H1 (cell line): ENCODE measurements around the gene APBA2. TPM values are rescaled to one million over a fixed set of nuclear protein-coding genes. Genes with fewer than 3 reads are reported as not detected.

Source experiments
- CTCF ChIA-PET: fragments of 300-600 bp; sonication (Branson Sonifier 250); formaldehyde crosslinking; loops from one replicate; lab custom pipeline; 2021; ENCODE audit not compliant: partially characterized antibody; lab: Charles Lee
- POLR2A ChIA-PET: fragments of 300-600 bp; sonication (Branson Sonifier 250); formaldehyde crosslinking; loops from one replicate; lab custom pipeline; 2021; ENCODE audit warnings: inconsistent platforms; ENCODE audit not compliant: partially characterized antibody; lab: Charles Lee
- DNase-seq, 2 experiments: peaks; one replicate each; pipeline versions ENCODE4 v3.0.0 to v3.0.0-alpha.2; 2010 to 2022; ENCODE audit warnings: low spot score in 2 of 2, low read depth in 1 of 2, mixed read lengths in 1 of 2
- FAIRE-seq: peaks from 2 replicates; lab custom pipeline; 2011; peaks lifted over from hg19 to GRCh38; lab: Jason Lieb, UNC
- H2AFZ ChIP-seq: 2 replicates; pipeline ENCODE4 v1.8.1; 2012; ENCODE audit warnings: low read length, inconsistent platforms
- H2AK5ac ChIP-seq: 2 replicates; pipeline ENCODE4 v1.6.1; 2013; ENCODE audit warnings: low read depth, low read length
- H2BK120ac ChIP-seq: replicated peaks from 2 replicates; pipeline ENCODE3; 2013; ENCODE audit warnings: low read depth, low read length, inconsistent platforms
- H2BK12ac ChIP-seq: 2 replicates; pipeline ENCODE4 v1.6.1; 2013; ENCODE audit warnings: low read depth, low read length
- H2BK15ac ChIP-seq: 2 replicates; pipeline ENCODE4 v1.6.1; 2013; ENCODE audit warnings: low read length
- H2BK20ac ChIP-seq: 2 replicates; pipeline ENCODE4 v1.6.1; 2013; ENCODE audit warnings: low read length
- H2BK5ac ChIP-seq: 2 replicates; pipeline ENCODE4 v1.6.1; 2013; ENCODE audit warnings: low read depth, low read length
- H3K14ac ChIP-seq: 2 replicates; pipeline ENCODE4 v1.6.1; 2013; ENCODE audit warnings: inconsistent platforms; ENCODE audit not compliant: insufficient read length
- H3K18ac ChIP-seq: 2 replicates; pipeline ENCODE4 v1.6.1; 2013; ENCODE audit warnings: low read length; ENCODE audit errors: extremely low read depth
- H3K23ac ChIP-seq: 2 replicates; pipeline ENCODE4 v1.6.1; 2013; ENCODE audit warnings: inconsistent platforms; ENCODE audit not compliant: insufficient read length
- H3K23me2 ChIP-seq: 2 replicates; pipeline ENCODE4 v1.6.1; 2013; ENCODE audit warnings: low read depth, low read length
- H3K27ac ChIP-seq: 2 replicates; pipeline ENCODE4 v1.6.1; 2011; ENCODE audit warnings: low read depth, low read length, inconsistent platforms
- H3K27me3 ChIP-seq, 4 experiments: replicated peaks in 1 of 4; 1 replicate in 1 of 4; 2 replicates in 3 of 4; pipeline versions ENCODE4 v1.6.1 to v1.8.1; 2011 to 2013; ENCODE audit warnings: low read length in 3 of 4, mild to moderate bottlenecking in 3 of 4, inconsistent platforms in 2 of 4, mixed read lengths in 2 of 4, moderate library complexity in 1 of 4; ENCODE audit not compliant: control insufficient read depth in 3 of 4, insufficient read depth in 3 of 4; ENCODE audit errors: extremely low read depth in 1 of 4
- H3K36me3 ChIP-seq, 4 experiments: 2 replicates each; pipeline versions ENCODE4 v1.6.1 to v1.8.1; 2011 to 2013; ENCODE audit warnings: mild to moderate bottlenecking in 4 of 4, low read length in 3 of 4, moderate library complexity in 2 of 4, control low read depth in 1 of 4, inconsistent platforms in 1 of 4; ENCODE audit not compliant: insufficient read depth in 4 of 4, control insufficient read depth in 2 of 4
- H3K4ac ChIP-seq: replicated peaks from 2 replicates; pipeline ENCODE3; 2013; ENCODE audit warnings: low read length, low read depth, mixed read lengths, inconsistent platforms; ENCODE audit not compliant: insufficient read length
- H3K4me1 ChIP-seq, 4 experiments: replicated peaks in 1 of 4; 1 replicate in 1 of 4; 2 replicates in 3 of 4; pipeline versions ENCODE4 v1.6.1 to v1.8.1; 2011 to 2013; ENCODE audit warnings: low read length in 3 of 4, inconsistent platforms in 2 of 4, mixed read lengths in 1 of 4; ENCODE audit not compliant: insufficient read depth in 4 of 4, control insufficient read depth in 3 of 4
- H3K4me2 ChIP-seq, 2 experiments: 2 replicates each; pipeline versions ENCODE4 v1.6.1 to v1.8.1; 2011 to 2013; ENCODE audit warnings: low read depth in 2 of 2, low read length in 2 of 2, control low read depth in 1 of 2, inconsistent platforms in 1 of 2, mild to moderate bottlenecking in 1 of 2; ENCODE audit not compliant: insufficient read depth in 1 of 2
- H3K4me3 ChIP-seq, 4 experiments: fragments of 200-600, 300-600 bp in 1 of 4; sonication (generic), shearing (Covaris generic), sonication (Bioruptor Twin) in 1 of 4; 2 replicates each; pipeline versions ENCODE4 v1.5.1 to v1.8.1; 2011 to 2016; ENCODE audit warnings: low read length in 4 of 4, low read depth in 3 of 4, control low read depth in 2 of 4, inconsistent platforms in 2 of 4, mild to moderate bottlenecking in 2 of 4, mixed read lengths in 1 of 4, moderate library complexity in 1 of 4; ENCODE audit not compliant: insufficient read depth in 2 of 4; ENCODE audit errors: extremely low read depth in 1 of 4
- H3K56ac ChIP-seq: replicated peaks from 2 replicates; pipeline ENCODE3; 2013; ENCODE audit warnings: low read depth, mild to moderate bottlenecking, mixed read lengths, low read length, inconsistent platforms; ENCODE audit not compliant: insufficient read length
- H3K79me1 ChIP-seq: 2 replicates; pipeline ENCODE4 v1.6.1; 2013; ENCODE audit warnings: low read depth, low read length, control low read depth
- H3K79me2 ChIP-seq, 2 experiments: 2 replicates each; pipeline versions ENCODE4 v1.6.1 to v1.8.1; 2012 to 2013; ENCODE audit warnings: low read length in 2 of 2, mild to moderate bottlenecking in 2 of 2, inconsistent platforms in 1 of 2; ENCODE audit not compliant: insufficient read depth in 2 of 2, control insufficient read depth in 1 of 2
- H3K9ac ChIP-seq, 4 experiments: replicated peaks in 1 of 4; 1 replicate in 1 of 4; 2 replicates in 3 of 4; pipeline versions ENCODE4 v1.6.1 to v1.8.1; 2011 to 2013; ENCODE audit warnings: low read depth in 3 of 4, low read length in 3 of 4, control low read depth in 2 of 4, mild to moderate bottlenecking in 2 of 4, moderate library complexity in 2 of 4, inconsistent platforms in 1 of 4; ENCODE audit errors: extremely low read depth in 1 of 4
- H3K9me3 ChIP-seq, 2 experiments: 2 replicates each; pipeline versions ENCODE4 v1.6.1 to v1.8.1; 2012 to 2013; ENCODE audit warnings: mild to moderate bottlenecking in 2 of 2, moderate library complexity in 2 of 2, control low read depth in 1 of 2, inconsistent platforms in 1 of 2, low read depth in 1 of 2, low read length in 1 of 2, mixed read lengths in 1 of 2; ENCODE audit not compliant: insufficient read depth in 2 of 2
- H4K20me1 ChIP-seq, 2 experiments: replicated peaks in 1 of 2; 2 replicates each; pipeline versions ENCODE3 to v1.8.1; 2011 to 2013; ENCODE audit warnings: inconsistent platforms in 2 of 2, low read length in 2 of 2, mild to moderate bottlenecking in 1 of 2; ENCODE audit not compliant: insufficient read depth in 2 of 2, control insufficient read depth in 1 of 2
- H4K5ac ChIP-seq: 2 replicates; pipeline ENCODE4 v1.6.1; 2013; ENCODE audit warnings: low read length, low read depth, mixed read lengths, inconsistent platforms; ENCODE audit not compliant: insufficient read length
- H4K8ac ChIP-seq: 2 replicates; pipeline ENCODE4 v1.8.0; 2013; ENCODE audit warnings: mild to moderate bottlenecking, moderate library complexity, low read length, inconsistent platforms; ENCODE audit not compliant: insufficient read depth; ENCODE audit errors: extremely low read depth
- H4K91ac ChIP-seq: replicated peaks from 2 replicates; pipeline ENCODE3; 2013; ENCODE audit warnings: low read length, mixed read lengths, inconsistent platforms; ENCODE audit not compliant: insufficient read length
- CBX5 ChIP-seq: fragments of 300-800, 300-1000 bp; sonication (generic); IDR thresholded peaks from 2 replicates; pipeline ENCODE4 v1.7.1; 2016; ENCODE audit warnings: antibody characterized with exemption, low read length, low read depth
- CEBPB ChIP-seq: IDR thresholded peaks from 2 replicates; pipeline ENCODE4 v1.6.1; 2012; ENCODE audit warnings: low read depth, low read length
- NRF1 ChIP-seq: IDR thresholded peaks from 2 replicates; pipeline ENCODE4 v1.6.1; 2011; ENCODE audit warnings: mild to moderate bottlenecking, low read depth, low read length, improper control_type of control experiment
- SAP30 ChIP-seq: fragments of 300-600 bp; sonication (generic); IDR thresholded peaks from 2 replicates; pipeline ENCODE4 v1.7.1; 2012; ENCODE audit warnings: low read length, moderate library complexity, mild to moderate bottlenecking, inconsistent platforms; ENCODE audit not compliant: insufficient read depth, insufficient replicate concordance
- SIRT6 ChIP-seq: IDR thresholded peaks from one replicate; pipeline ENCODE4 v1.7.1; 2012; ENCODE audit warnings: low read length, inconsistent platforms
- SRF ChIP-seq: IDR thresholded peaks from 2 replicates; pipeline ENCODE4 v1.6.1; 2011; ENCODE audit warnings: mild to moderate bottlenecking, low read depth, low read length, moderate library complexity
- SUZ12 ChIP-seq: fragments of 200-600 bp; sonication (generic); IDR thresholded peaks from 2 replicates; pipeline ENCODE4 v1.6.1; 2012; ENCODE audit warnings: mild to moderate bottlenecking, inconsistent platforms, low read length, moderate library complexity, mixed read lengths
- TEAD4 ChIP-seq: IDR thresholded peaks from 2 replicates; pipeline ENCODE4 v1.6.1; 2012; ENCODE audit warnings: low read depth, low read length, inconsistent platforms, mixed read lengths
- WGBS, 2 experiments: shearing (Covaris generic) in 1 of 2; methylation state at CpG; one replicate each; pipeline versions ENCODE4 v1.1.6 to v1.1.7; 2013 to 2015; ENCODE audit warnings: low lambda C conversion rate in 2 of 2, mixed read lengths in 2 of 2, inconsistent platforms in 1 of 2, low coverage in 1 of 2, missing lambda C conversion rate in 1 of 2; ENCODE audit not compliant: insufficient replicate concordance in 2 of 2, insufficient coverage in 1 of 2, insufficient read length in 1 of 2; ENCODE audit errors: extremely low coverage in 1 of 2, missing lambda C conversion rate in 1 of 2; 5-methylcytosine and 5-hydroxymethylcytosine counted together
- polyA plus RNA-seq, 7 experiments: library from polyadenylated mRNA; depleted of rRNA in 3 of 7; stranded (reverse) in 5 of 7; unstranded in 2 of 7; fragments of >200 nt in 5 of 7; fragments of 200-250 nt in 2 of 7; gene quantifications; 1 replicate in 5 of 7; 2 replicates in 1 of 7; 4 replicates in 1 of 7; pipeline versions ENCODE4 v1.2.1 to v1.2.3, GENCODE V29; 2011 to 2013; ENCODE audit warnings: missing spikeins in 2 of 7, mixed read lengths in 2 of 7
- total RNA-seq: library from RNA; stranded (reverse); fragmentation: NEBNext Ultra II Directional; extraction: Animal tissue kit (Norgen Biotek cat#: 25700); gene quantifications from 2 replicates; pipeline ENCODE4 v1.2.1, GENCODE V29; 2021

APBA2 gene
- total and polyA plus RNA-seq, 2 of the 8 experiments (the other 6 are each of a cell fraction or from before 2014, with no cell fraction given), result 15.5 to 19.0 TPM

- Histone ChIP-seq H3K79me2 (no peaks in the 10 kb centered on the region), H3K9ac (no peak overlapping the region), H3K36me3 (no peaks in the 10 kb centered on the region), H3K4me1 (no peaks in the 10 kb centered on the region; a peak in 2 of 7 replicates), H3K9me3 (peaks cover 0 to 3% of the 10 kb centered on the region in 2 experiments; a peak in 1 of 4 replicates), H2AFZ (no peak overlapping the region), H2BK12ac (no peak overlapping the region), H3K56ac (no peak overlapping the region), H3K18ac (no peak overlapping the region), H3K4me2 (no peak overlapping the region), H2BK15ac (no peak overlapping the region), H2BK5ac (no peak overlapping the region), H4K8ac (no peak overlapping the region), H3K23me2 (no peaks in the 10 kb centered on the region), H4K91ac (no peak overlapping the region), H3K27me3 (no peaks in the 10 kb centered on the region), H4K5ac (no peak overlapping the region), H3K27ac (no peak overlapping the region), H3K4me3 (no peak overlapping the region), H4K20me1 (no peaks in the 10 kb centered on the region), H3K23ac (no peak overlapping the region), H3K4ac (no peak overlapping the region), H2BK120ac (no peak overlapping the region), H2BK20ac (no peak overlapping the region), H2AK5ac (no peak overlapping the region), H3K14ac (no peak overlapping the region), H3K79me1 (peaks cover 2% of the 10 kb centered on the region; the same call in 1 of the 2 replicates)
- ChIA-PET POLR2A (interaction anchor here (1.0 kb wide), 1 partner anchor 17 kb away, joined by 3 read pairs; no protein-coding TSS in a partner anchor), CTCF (interaction anchor here (0.8 to 5.5 kb wide), 19 partner anchors 9 to 789 kb away, joined by 3 to 51 read pairs (median 5); partner anchors contain the start of gene APBA2)
- WGBS, 2 experiments, result 87% methylated on average over 5 of the region's 5 CpGs; no CpG with 5 or more reads in 1 of the 2 experiments
- FAIRE-seq (no peak), DNase-seq (no peak)
- TF ChIP-seq TEAD4 (no peak), SAP30 (no peak), NRF1 (no peak), SRF (no peak), CEBPB (no peak), SIRT6 (no peak), CBX5 (no peak), SUZ12 (no peak)
These were observed 17.1 kb downstream of the APBA2 start for GRCh38 chr15:28902856-28903255.
